CD4-positive, alpha-beta T cell (primary cell): Measurements from ENCODE around the gene ATP10A. TPM values are rescaled to one million over a fixed set of nuclear protein-coding genes. Genes with fewer than 3 reads are reported as not detected.

Experiments used
- ATAC-seq: fragments of 200-7000 bp; cut with Tn5 transposase; one replicate; pipeline ENCODE4 v1.10.0; 2022; ENCODE audit warnings: mild to moderate bottlenecking; ENCODE audit not compliant: poor library complexity
- CTCF ChIA-PET: fragments of 350-600 bp; sonication (Branson Sonifier 250); formaldehyde crosslinking; loops from one replicate; lab custom pipeline; 2021; ENCODE audit warnings: antibody characterized with exemption, inconsistent platforms; lab: Charles Lee
- POLR2A ChIA-PET: fragments of 350-600 bp; sonication (Branson Sonifier 250); formaldehyde crosslinking; loops from one replicate; lab custom pipeline; 2021; ENCODE audit warnings: antibody characterized with exemption, inconsistent platforms; lab: Charles Lee
- DNase-seq, 14 experiments: peaks; one replicate each; pipeline ENCODE4 v3.0.0-alpha.2; 2013 to 2020; ENCODE audit warnings: mixed read lengths in 2 of 14
- H3K27ac ChIP-seq, 2 donors: one replicate each; pipeline versions ENCODE4 v1.5.1 to v1.7.0; 2013; ENCODE audit warnings: low read length in 2 of 2, low read depth in 1 of 2, mild to moderate bottlenecking in 1 of 2
- H3K27me3 ChIP-seq, 2 experiments: 1 replicate in 1 of 2; 2 replicates in 1 of 2; pipeline versions ENCODE4 v1.6.1 to v1.7.0; 2013; ENCODE audit warnings: low read length in 2 of 2, control low read depth in 1 of 2, mild to moderate bottlenecking in 1 of 2, moderate library complexity in 1 of 2; ENCODE audit not compliant: insufficient read depth in 2 of 2, control insufficient read depth in 1 of 2
- H3K36me3 ChIP-seq: one replicate; pipeline ENCODE4 v1.6.1; 2013; ENCODE audit warnings: low read length, control low read depth; ENCODE audit not compliant: insufficient read depth
- H3K4me1 ChIP-seq: one replicate; pipeline ENCODE4 v1.6.1; 2013; ENCODE audit warnings: low read length, control low read depth; ENCODE audit not compliant: insufficient read depth
- H3K4me3 ChIP-seq: one replicate; pipeline ENCODE4 v1.5.1; 2013; ENCODE audit warnings: mild to moderate bottlenecking, low read length, moderate library complexity
- H3K9me3 ChIP-seq, 2 experiments: 1 replicate in 1 of 2; 2 replicates in 1 of 2; pipeline versions ENCODE4 v1.6.1 to v1.7.0; 2013; ENCODE audit warnings: low read length in 2 of 2, mild to moderate bottlenecking in 2 of 2, control low read depth in 1 of 2, moderate library complexity in 1 of 2; ENCODE audit not compliant: control insufficient read depth in 1 of 2, insufficient read depth in 1 of 2
- H3K27ac Mint-ChIP-seq: one replicate; pipeline ENCODE4 v1.8.0; 2020; ENCODE audit warnings: mixed read lengths
- H3K27me3 Mint-ChIP-seq: one replicate; pipeline ENCODE4 v1.8.0; 2021; ENCODE audit warnings: mixed read lengths
- H3K36me3 Mint-ChIP-seq: one replicate; pipeline ENCODE4 v1.8.0; 2021; ENCODE audit warnings: low read depth, mixed read lengths
- H3K4me1 Mint-ChIP-seq: one replicate; pipeline ENCODE4 v1.8.0; 2021; ENCODE audit warnings: low read depth, mixed read lengths
- H3K4me3 Mint-ChIP-seq: one replicate; pipeline ENCODE4 v1.8.0; 2020; ENCODE audit warnings: mild to moderate bottlenecking, mixed read lengths
- H3K9me3 Mint-ChIP-seq: one replicate; pipeline ENCODE4 v1.8.0; 2020; ENCODE audit warnings: mixed read lengths
- CTCF ChIP-seq: fragments of 200-600 bp; IDR thresholded peaks from one replicate; pipeline ENCODE4 v1.8.0; 2022; ENCODE audit warnings: antibody characterized with exemption, mild to moderate bottlenecking
- intact Hi-C, 2 experiments: fragments of 100-400 bp; cut with DNase I in 1 of 2; cut with micrococcal nuclease in 1 of 2; formaldehyde crosslinking; loops; one replicate each; pipeline versions ENCODE4 v1.15.1 to v1.9.0; 2023 to 2025; cut with DNase I, micrococcal nuclease
- total RNA-seq, 174 experiments: library from RNA in 2 of 174; stranded (reverse) in 2 of 174; gene quantifications; one replicate each; pipeline ENCODE4 v1.2.3 and lab custom pipeline; 2021 to 2026

ATP10A gene
- total RNA-seq, 2 experiments from 2014 or later = 30.0 to 30.4 TPM

- Histone ChIP-seq H3K4me1 (no peaks in the 10 kb centered on the region), H3K27me3 (no peaks in the 10 kb centered on the region), H3K27ac (no peak overlapping the region), H3K4me3 (no peak overlapping the region), H3K9me3 (no peaks in the 10 kb centered on the region), H3K36me3 (peaks cover 20% of the 10 kb centered on the region)
- intact Hi-C loops = no loop called here
- H3K4me3 Mint-ChIP-seq = no peak overlapping the region
- H3K27me3 Mint-ChIP-seq = no peaks in the 10 kb centered on the region
- H3K36me3 Mint-ChIP-seq = peaks cover 65% of the 10 kb centered on the region
- DNase-seq = no peak
- H3K9me3 Mint-ChIP-seq = no peaks in the 10 kb centered on the region
- H3K27ac Mint-ChIP-seq = no peak overlapping the region
- TF ChIP-seq CTCF = no peak
- no peaks in the 10 kb centered on the region for H3K4me1 Mint-ChIP-seq
- ChIA-PET POLR2A (no interaction called here), CTCF (no interaction called here)
- no peak for ATAC-seq
These were observed 99.2 kb downstream of the ATP10A start for GRCh38 chr15:25763954-25764353.

- Mint-ChIP-seq H3K36me3 (peaks cover 64% of the 10 kb centered on the region), H3K27ac (no peak overlapping the region), H3K9me3 (no peaks in the 10 kb centered on the region), H3K27me3 (no peaks in the 10 kb centered on the region), H3K4me1 (no peaks in the 10 kb centered on the region), H3K4me3 (no peak overlapping the region)
- no peaks in the 10 kb centered on the region for H3K9me3 ChIP-seq
- no peak for ATAC-seq
- H3K4me1 ChIP-seq = no peaks in the 10 kb centered on the region
- ChIA-PET POLR2A (no interaction called here), CTCF (no interaction called here)
- H3K27me3 ChIP-seq = no peaks in the 10 kb centered on the region
- H3K27ac ChIP-seq = no peak overlapping the region
- H3K36me3 ChIP-seq = peaks cover 20% of the 10 kb centered on the region
- intact Hi-C loops = no loop called here
- TF ChIP-seq CTCF = no peak
- H3K4me3 ChIP-seq = no peak overlapping the region
- no peak for DNase-seq
These were observed 99.8 kb downstream of the ATP10A start for GRCh38 chr15:25763331-25763751.

GRCh38 chr15:25761971-25762662, 101.0 kb downstream of the ATP10A start:
- Mint-ChIP-seq H3K36me3 (peaks cover 54% of the 10 kb centered on the region), H3K4me3 (no peak overlapping the region), H3K27ac (no peak overlapping the region), H3K9me3 (no peaks in the 10 kb centered on the region), H3K27me3 (no peaks in the 10 kb centered on the region), H3K4me1 (no peaks in the 10 kb centered on the region)
- CTCF ChIA-PET = no interaction called here
- Histone ChIP-seq H3K4me3 (no peak overlapping the region), H3K36me3 (peaks cover 11% of the 10 kb centered on the region), H3K27me3 (no peaks in the 10 kb centered on the region), H3K9me3 (no peaks in the 10 kb centered on the region), H3K4me1 (no peaks in the 10 kb centered on the region), H3K27ac (no peak overlapping the region)
- peak in 2 of 14 experiments; percentile 32 to 53 for DNase-seq
- POLR2A ChIA-PET = no interaction called here
- no peak for TF ChIP-seq CTCF
- intact Hi-C loops = no loop called here
- ATAC-seq = no peak
